ENCODE data around the gene RUNDC3A.

- no peak for TF ChIP-seq CTCF (IDR thresholded peaks at IDR 0.05; ENCODE audit: borderline replicate concordance, extremely low read depth, low read length, poor library complexity, severe bottlenecking)
- no peak for TF ChIP-seq EZH2 (IDR thresholded peaks at IDR 0.05; ENCODE audit: borderline replicate concordance, low read depth, low read length, severe bottlenecking)
Measured at GRCh38 chr17:44269535-44270240, 38.7 kb upstream of the RUNDC3A start.
